Activated naive CD8-positive, alpha-beta T cell (primary cell): ENCODE measurements around the gene POLR1D.

Experiments
- H3K27ac Mint-ChIP-seq: one replicate; pipeline ENCODE4 v1.8.0; 2021; ENCODE audit warnings: mixed read lengths
- H3K27me3 Mint-ChIP-seq: one replicate; pipeline ENCODE4 v1.8.0; 2021; ENCODE audit warnings: mixed read lengths
- H3K36me3 Mint-ChIP-seq: one replicate; pipeline ENCODE4 v1.8.0; 2021; ENCODE audit warnings: mixed read lengths
- H3K4me1 Mint-ChIP-seq: one replicate; pipeline ENCODE4 v1.8.0; 2021; ENCODE audit warnings: low read depth, mixed read lengths
- H3K4me3 Mint-ChIP-seq: one replicate; pipeline ENCODE4 v1.8.0; 2021; ENCODE audit warnings: mild to moderate bottlenecking, mixed read lengths
- H3K9me3 Mint-ChIP-seq: one replicate; pipeline ENCODE4 v1.8.0; 2021; ENCODE audit warnings: low read depth, mixed read lengths

Gene POLR1D

GRCh38 chr13:27639186-27639585, 17.5 kb downstream of the POLR1D start:
- Mint-ChIP-seq H3K36me3 (peaks cover 5% of the 10 kb centered on the region), H3K4me1 (peaks cover 66% of the 10 kb centered on the region), H3K9me3 (no peaks in the 10 kb centered on the region), H3K4me3 (no peak overlapping the region), H3K27me3 (no peaks in the 10 kb centered on the region), H3K27ac (no peak overlapping the region)

GRCh38 chr13:27641711-27642502, 20.2 kb downstream of the POLR1D start:
- Mint-ChIP-seq H3K4me1 (peaks cover 62% of the 10 kb centered on the region), H3K27ac (no peak overlapping the region), H3K4me3 (no peak overlapping the region), H3K27me3 (no peaks in the 10 kb centered on the region), H3K36me3 (peaks cover 12% of the 10 kb centered on the region), H3K9me3 (no peaks in the 10 kb centered on the region)

DNA sequence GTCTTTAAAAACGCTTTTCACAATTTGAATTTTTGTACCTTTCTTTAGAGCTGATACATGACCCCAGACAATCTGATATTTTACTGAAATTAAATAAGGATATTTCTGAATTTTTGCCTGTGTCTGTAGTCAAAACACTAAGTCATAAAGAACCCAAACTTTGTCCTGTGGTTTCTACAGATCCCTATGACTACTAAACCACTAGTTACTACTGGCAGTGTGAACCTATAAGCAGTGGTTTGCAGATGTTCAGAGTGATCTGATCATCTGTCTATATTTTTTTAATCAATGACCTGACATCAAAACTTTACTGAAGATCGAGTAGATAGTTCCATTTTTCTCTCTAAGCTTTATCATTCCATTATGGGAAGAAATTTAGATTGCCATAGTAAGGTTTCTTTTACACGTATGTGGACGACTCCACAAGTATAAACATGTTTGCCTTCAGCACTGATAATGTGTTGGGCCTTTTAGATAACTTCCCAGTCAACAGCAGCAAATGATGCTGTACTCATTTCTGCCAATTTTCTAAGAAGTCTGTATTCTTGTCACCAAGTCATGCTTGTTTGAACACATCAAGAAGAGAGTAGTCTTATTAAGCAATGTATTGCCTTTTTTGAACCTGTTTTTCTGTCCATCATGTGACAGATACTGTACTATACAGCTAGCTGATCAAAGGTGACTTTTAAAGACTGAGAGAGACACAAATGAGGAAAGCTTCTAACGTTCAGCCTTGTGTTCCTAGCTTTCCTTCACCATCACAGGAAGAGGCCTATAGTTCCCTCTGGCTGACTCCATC, 21.8 kb downstream of the POLR1D start:
- no peak overlapping the region for H3K27ac Mint-ChIP-seq
- H3K9me3 Mint-ChIP-seq = no peaks in the 10 kb centered on the region
- no peak overlapping the region for H3K4me3 Mint-ChIP-seq
- peaks cover 16% of the 10 kb centered on the region for H3K36me3 Mint-ChIP-seq
- H3K27me3 Mint-ChIP-seq = no peaks in the 10 kb centered on the region
- H3K4me1 Mint-ChIP-seq = peaks cover 52% of the 10 kb centered on the region

DNA sequence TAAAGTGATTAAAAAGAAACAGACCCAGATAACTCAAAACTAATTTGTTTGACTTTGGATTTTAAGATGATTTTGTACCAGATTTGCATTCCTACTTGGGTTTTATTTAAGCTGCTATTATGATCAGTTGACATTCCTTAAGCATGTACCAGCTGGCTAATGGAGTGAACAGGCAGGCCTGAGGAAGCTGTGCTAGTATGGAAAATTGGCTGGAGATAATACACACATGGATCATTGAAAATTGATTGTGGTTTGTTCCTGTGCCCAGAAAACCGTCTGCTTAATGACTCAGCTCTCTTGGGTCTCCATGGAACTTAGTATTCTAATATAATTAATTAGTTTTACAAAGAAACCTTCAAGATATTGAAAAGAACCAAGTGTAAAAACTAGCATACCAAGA, 22.6 kb downstream of the POLR1D start:
- H3K9me3 Mint-ChIP-seq = no peaks in the 10 kb centered on the region
- no peak overlapping the region for H3K27ac Mint-ChIP-seq
- peaks cover 46% of the 10 kb centered on the region for H3K4me1 Mint-ChIP-seq
- H3K27me3 Mint-ChIP-seq = no peaks in the 10 kb centered on the region
- H3K36me3 Mint-ChIP-seq = peaks cover 22% of the 10 kb centered on the region
- no peak overlapping the region for H3K4me3 Mint-ChIP-seq

- peaks cover 5% of the 10 kb centered on the region for H3K4me1 Mint-ChIP-seq
- H3K36me3 Mint-ChIP-seq = peaks cover 41% of the 10 kb centered on the region
- no peak overlapping the region for H3K27ac Mint-ChIP-seq
- peaks cover 4% of the 10 kb centered on the region for H3K9me3 Mint-ChIP-seq
- H3K4me3 Mint-ChIP-seq = no peak overlapping the region
- H3K27me3 Mint-ChIP-seq = no peaks in the 10 kb centered on the region
Observed at GRCh38 chr13:27650312-27650711, 28.6 kb downstream of the POLR1D start.

GRCh38 chr13:27654059-27654458, 32.4 kb downstream of the POLR1D start:
- Mint-ChIP-seq H3K4me1 (peaks cover 2% of the 10 kb centered on the region), H3K9me3 (peaks cover 4% of the 10 kb centered on the region), H3K27ac (no peak overlapping the region), H3K27me3 (no peaks in the 10 kb centered on the region), H3K36me3 (peaks cover 28% of the 10 kb centered on the region), H3K4me3 (no peak overlapping the region)

DNA sequence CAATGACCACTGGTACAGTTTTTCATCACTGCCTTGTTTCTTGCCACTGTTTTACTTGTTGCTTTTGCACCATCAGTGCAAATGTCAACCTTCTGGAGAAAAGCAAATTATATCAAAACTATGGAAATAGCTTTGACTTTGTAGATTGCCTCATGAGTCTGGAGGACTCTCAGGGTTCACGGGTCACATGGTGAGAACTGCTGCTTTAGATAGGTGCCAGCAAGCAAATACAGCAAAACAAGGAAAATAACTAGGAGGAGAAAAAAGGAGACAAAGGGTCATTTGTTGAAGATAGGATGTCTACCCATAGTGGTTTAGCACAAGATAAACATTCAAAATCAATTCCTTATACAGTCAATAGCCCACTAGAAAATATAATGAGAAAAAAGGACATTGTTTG, 33.1 kb downstream of the POLR1D start:
- no peaks in the 10 kb centered on the region for H3K27me3 Mint-ChIP-seq
- peaks cover 4% of the 10 kb centered on the region for H3K9me3 Mint-ChIP-seq
- H3K27ac Mint-ChIP-seq = no peak overlapping the region
- peaks cover 22% of the 10 kb centered on the region for H3K36me3 Mint-ChIP-seq
- H3K4me1 Mint-ChIP-seq = peaks cover 2% of the 10 kb centered on the region
- no peak overlapping the region for H3K4me3 Mint-ChIP-seq

- H3K27ac Mint-ChIP-seq = no peak overlapping the region
- no peak overlapping the region for H3K4me3 Mint-ChIP-seq
- no peaks in the 10 kb centered on the region for H3K27me3 Mint-ChIP-seq
- H3K9me3 Mint-ChIP-seq = no peaks in the 10 kb centered on the region
- H3K4me1 Mint-ChIP-seq = peaks cover 5% of the 10 kb centered on the region
- H3K36me3 Mint-ChIP-seq = peaks cover 6% of the 10 kb centered on the region
Observed at GRCh38 chr13:27657724-27658123, 36.0 kb downstream of the POLR1D start.

GRCh38 chr13:27658546-27658945, 36.9 kb downstream of the POLR1D start:
- H3K4me1 Mint-ChIP-seq = peaks cover 5% of the 10 kb centered on the region
- no peak overlapping the region for H3K27ac Mint-ChIP-seq
- peaks cover 4% of the 10 kb centered on the region for H3K36me3 Mint-ChIP-seq
- H3K9me3 Mint-ChIP-seq = no peaks in the 10 kb centered on the region
- H3K27me3 Mint-ChIP-seq = no peaks in the 10 kb centered on the region
- no peak overlapping the region for H3K4me3 Mint-ChIP-seq

DNA sequence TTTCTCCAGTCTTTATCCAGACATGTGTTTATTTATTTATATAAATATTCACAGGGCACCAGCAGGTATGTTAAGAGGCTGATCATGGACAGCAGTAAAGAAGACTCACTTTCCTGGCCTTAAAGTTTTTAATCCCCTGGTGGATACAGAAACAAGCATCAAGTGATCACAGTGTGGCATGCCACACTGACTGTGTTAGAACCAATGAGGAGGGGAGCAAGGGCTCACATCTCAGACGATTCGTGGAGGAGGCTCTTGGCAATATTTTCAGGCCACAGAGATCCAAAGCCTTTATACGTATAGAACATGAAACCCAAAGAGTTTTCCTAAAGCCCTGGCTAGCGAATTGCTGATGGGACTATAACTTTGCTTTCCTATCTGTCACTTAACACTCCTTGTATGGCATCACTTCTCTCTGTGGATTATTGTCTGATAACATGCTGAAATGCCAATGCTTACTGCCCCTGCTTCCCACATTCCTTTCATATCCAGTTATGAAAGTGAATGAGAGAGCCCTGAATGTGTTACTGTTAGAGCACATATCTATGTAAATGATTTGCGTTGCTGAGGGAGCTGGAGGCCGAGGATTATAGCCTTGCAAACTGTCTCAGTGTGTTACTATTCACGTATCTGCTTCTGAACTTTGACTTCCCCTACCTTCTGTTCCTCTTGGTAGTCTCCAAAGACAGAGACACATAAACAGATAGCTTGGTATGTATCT, 37.6 kb downstream of the POLR1D start:
- H3K27me3 Mint-ChIP-seq = no peaks in the 10 kb centered on the region
- peaks cover 2% of the 10 kb centered on the region for H3K36me3 Mint-ChIP-seq
- no peak overlapping the region for H3K27ac Mint-ChIP-seq
- no peak overlapping the region for H3K4me3 Mint-ChIP-seq
- no peaks in the 10 kb centered on the region for H3K9me3 Mint-ChIP-seq
- peaks cover 5% of the 10 kb centered on the region for H3K4me1 Mint-ChIP-seq

GRCh38 chr13:27660511-27660910, 38.8 kb downstream of the POLR1D start:
- Mint-ChIP-seq H3K4me3 (no peak overlapping the region), H3K27ac (peak overlapping the region; percentile 46), H3K4me1 (peaks cover 3% of the 10 kb centered on the region), H3K36me3 (no peaks in the 10 kb centered on the region), H3K27me3 (no peaks in the 10 kb centered on the region), H3K9me3 (no peaks in the 10 kb centered on the region)

DNA sequence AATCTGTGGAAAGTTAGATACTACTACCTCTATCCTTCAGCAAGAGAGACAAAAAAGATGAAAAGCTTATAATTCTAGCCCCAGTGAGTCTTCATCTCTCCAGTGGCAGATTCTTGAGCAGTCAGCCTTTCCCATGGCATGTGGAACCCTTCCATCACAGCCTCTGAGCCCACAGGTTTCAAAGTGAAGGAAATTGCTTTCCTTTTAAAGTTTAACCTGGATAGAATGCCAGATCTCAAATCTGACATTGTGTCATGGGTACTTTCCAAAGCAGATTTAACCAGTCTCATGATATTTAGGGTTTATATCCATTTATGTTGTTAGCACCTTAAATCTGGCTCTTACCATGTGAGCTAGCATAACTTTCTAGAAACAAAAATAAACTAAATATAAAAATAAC, 39.3 kb downstream of the POLR1D start:
- H3K4me1 Mint-ChIP-seq = peaks cover 3% of the 10 kb centered on the region
- no peak overlapping the region for H3K4me3 Mint-ChIP-seq
- no peaks in the 10 kb centered on the region for H3K27me3 Mint-ChIP-seq
- H3K27ac Mint-ChIP-seq = no peak overlapping the region
- no peaks in the 10 kb centered on the region for H3K9me3 Mint-ChIP-seq
- no peaks in the 10 kb centered on the region for H3K36me3 Mint-ChIP-seq

DNA sequence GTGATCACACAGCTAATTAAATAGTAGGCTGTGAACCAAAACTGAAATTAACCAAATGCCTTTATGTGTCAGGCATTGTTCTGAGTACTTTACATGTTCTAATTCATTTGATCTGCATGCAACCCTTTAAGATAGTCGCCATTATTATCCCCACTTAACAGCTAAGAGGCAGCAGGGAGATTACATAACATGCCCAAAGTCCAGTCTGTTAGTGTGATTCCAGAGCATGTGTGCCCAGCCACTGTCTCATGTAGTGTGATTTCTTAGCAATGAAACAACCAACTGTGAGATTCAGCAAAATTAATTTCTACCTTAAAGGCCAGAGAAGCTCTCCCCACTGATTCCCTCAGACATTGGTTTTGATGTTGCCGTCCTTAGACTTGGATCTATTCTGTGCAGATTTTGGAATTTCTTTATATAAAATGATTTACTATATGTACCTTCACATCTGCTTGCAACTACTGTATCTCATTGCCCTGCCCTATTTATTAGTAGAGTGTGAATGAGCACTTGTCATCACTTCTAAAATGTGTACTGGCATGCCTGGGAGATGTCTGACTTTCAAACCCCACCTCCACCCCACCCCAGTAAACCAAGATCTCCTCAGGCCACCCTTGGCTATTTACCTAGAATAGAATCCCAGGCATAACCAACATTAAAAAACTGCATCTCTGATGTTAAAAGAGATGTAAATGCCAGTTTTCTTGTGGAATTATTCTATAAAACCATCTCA, 41.2 kb downstream of the POLR1D start:
- H3K36me3 Mint-ChIP-seq = no peaks in the 10 kb centered on the region
- H3K4me1 Mint-ChIP-seq = peaks cover 3% of the 10 kb centered on the region
- H3K27me3 Mint-ChIP-seq = no peaks in the 10 kb centered on the region
- no peak overlapping the region for H3K27ac Mint-ChIP-seq
- H3K4me3 Mint-ChIP-seq = no peak overlapping the region
- no peaks in the 10 kb centered on the region for H3K9me3 Mint-ChIP-seq

DNA sequence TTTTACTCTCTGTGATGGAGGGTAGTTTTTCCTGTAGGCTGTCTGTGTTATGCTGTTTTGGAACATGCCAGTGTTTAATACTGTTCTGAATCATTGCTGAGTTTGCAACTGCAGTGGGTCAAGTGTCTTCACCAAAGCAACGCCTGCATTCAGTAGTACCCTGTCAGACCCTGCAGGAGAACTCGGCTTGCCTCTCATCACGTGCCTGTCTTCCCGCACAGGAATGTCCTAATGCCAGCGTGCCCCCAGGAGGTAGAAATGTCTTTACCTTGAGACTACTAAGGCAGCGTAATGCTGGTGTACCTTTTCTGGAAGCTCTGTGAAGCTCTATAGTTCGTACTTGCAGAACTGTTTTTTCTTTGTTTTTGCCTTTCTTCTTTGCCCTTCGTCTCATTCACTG, 42.3 kb downstream of the POLR1D start:
- no peak overlapping the region for H3K27ac Mint-ChIP-seq
- peaks cover 3% of the 10 kb centered on the region for H3K4me1 Mint-ChIP-seq
- no peak overlapping the region for H3K4me3 Mint-ChIP-seq
- no peaks in the 10 kb centered on the region for H3K36me3 Mint-ChIP-seq
- no peaks in the 10 kb centered on the region for H3K9me3 Mint-ChIP-seq
- no peaks in the 10 kb centered on the region for H3K27me3 Mint-ChIP-seq
